GM21447 (cell line): ENCODE data around the gene MAST4.
"Not testable (repeated sequence)": the region's sequence is repeated elsewhere in the genome, so short reads cannot be mapped to it uniquely, and the experiment has no call there.

Source experiments
- ATAC-seq: cut with Tn5 transposase; IDR thresholded peaks from one replicate; pipeline ENCODE4 v1.9.1; 2021; ENCODE audit not compliant: unreplicated experiment

MAST4 gene

GRCh38 chr5:66741394-66741793 is 145.2 kb downstream of the MAST4 start:
- no peak for ATAC-seq

GRCh38 chr5:66742083-66742895 is 146.1 kb downstream of the MAST4 start:
- no peak for ATAC-seq

- ATAC-seq: no peak
These were observed 146.7 kb downstream of the MAST4 start for GRCh38 chr5:66742896-66743247.

- ATAC-seq: no peak
These were observed 147.2 kb downstream of the MAST4 start for GRCh38 chr5:66743344-66743743.

GRCh38 chr5:66744040-66744439 is 147.8 kb downstream of the MAST4 start:
- ATAC-seq: no peak

GRCh38 chr5:66745297-66745696 is 149.1 kb downstream of the MAST4 start:
- no peak for ATAC-seq

- ATAC-seq: no peak
These were observed 151.4 kb downstream of the MAST4 start for GRCh38 chr5:66747607-66748006.

- not testable (repeated sequence) for ATAC-seq
These were observed 156.5 kb downstream of the MAST4 start for GRCh38 chr5:66752668-66753067.

- no peak for ATAC-seq
These were observed 161.1 kb downstream of the MAST4 start for GRCh38 chr5:66757219-66757833.

- no peak for ATAC-seq
These were observed 161.7 kb downstream of the MAST4 start for GRCh38 chr5:66757834-66758371.

GRCh38 chr5:66769030-66769733 is 173.0 kb downstream of the MAST4 start:
- no peak for ATAC-seq

- no peak for ATAC-seq
These were observed 173.8 kb downstream of the MAST4 start for GRCh38 chr5:66769839-66770617.

GRCh38 chr5:66777868-66778267 is 181.7 kb downstream of the MAST4 start:
- ATAC-seq: no peak

- ATAC-seq: no peak
These were observed 183.3 kb downstream of the MAST4 start for GRCh38 chr5:66779528-66779927.

- no peak for ATAC-seq
These were observed 192.4 kb downstream of the MAST4 start for GRCh38 chr5:66788556-66788955.

- no peak for ATAC-seq
These were observed 193.2 kb downstream of the MAST4 start for GRCh38 chr5:66789434-66789833.

- ATAC-seq: no peak
These were observed 196.9 kb downstream of the MAST4 start for GRCh38 chr5:66793049-66793448.

GRCh38 chr5:66795682-66796081 is 199.5 kb downstream of the MAST4 start:
- ATAC-seq: no peak

GRCh38 chr5:66796305-66797292 is 200.4 kb downstream of the MAST4 start:
- ATAC-seq: no peak

GRCh38 chr5:66802941-66803340 is 206.7 kb downstream of the MAST4 start:
- no peak for ATAC-seq
